HG02840 (cell line): Measurements from ENCODE around the gene RDH11.

Source experiments
- ATAC-seq: cut with Tn5 transposase; IDR thresholded peaks from one replicate; pipeline ENCODE4 v1.9.1; 2021; ENCODE audit warnings: mild to moderate bottlenecking, moderate library complexity, moderate number of reproducible peaks; ENCODE audit not compliant: unreplicated experiment, low FRiP score

RDH11 gene

DNA sequence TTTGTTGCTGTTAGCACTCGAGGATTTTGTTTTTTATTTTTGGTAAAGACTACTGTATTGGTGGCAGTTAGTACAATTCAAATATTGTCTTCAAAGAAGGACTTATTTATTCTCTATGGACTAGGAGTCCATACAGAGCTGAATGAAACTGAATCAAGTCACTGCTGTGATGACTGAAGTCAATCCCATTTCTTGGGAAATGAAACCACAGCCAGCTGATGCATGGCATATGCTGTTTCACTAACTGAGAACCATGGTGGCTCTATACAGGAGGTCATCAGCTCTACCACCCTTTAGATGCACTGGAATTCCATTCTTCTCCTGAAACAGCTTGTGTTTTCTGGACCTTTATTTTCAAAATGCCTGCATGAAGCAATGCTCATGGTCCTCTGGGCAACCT is 43.4 kb downstream of the RDH11 start:
- ATAC-seq: no peak

DNA sequence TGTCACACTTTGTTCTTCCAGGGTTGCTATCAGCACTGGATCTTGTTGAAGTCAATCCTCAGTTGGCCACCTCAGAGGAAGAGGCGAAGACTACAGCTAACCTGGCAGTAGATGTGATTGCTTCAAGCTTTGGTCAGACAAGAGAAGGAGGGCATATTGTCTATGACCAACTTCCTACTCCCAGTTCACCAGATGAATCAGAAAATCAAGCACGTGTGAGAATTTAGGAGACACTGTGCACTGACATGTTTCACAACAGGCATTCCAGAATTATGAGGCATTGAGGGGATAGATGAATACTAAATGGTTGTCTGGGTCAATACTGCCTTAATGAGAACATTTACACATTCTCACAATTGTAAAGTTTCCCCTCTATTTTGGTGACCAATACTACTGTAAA is 44.9 kb downstream of the RDH11 start:
- ATAC-seq: no peak

DNA sequence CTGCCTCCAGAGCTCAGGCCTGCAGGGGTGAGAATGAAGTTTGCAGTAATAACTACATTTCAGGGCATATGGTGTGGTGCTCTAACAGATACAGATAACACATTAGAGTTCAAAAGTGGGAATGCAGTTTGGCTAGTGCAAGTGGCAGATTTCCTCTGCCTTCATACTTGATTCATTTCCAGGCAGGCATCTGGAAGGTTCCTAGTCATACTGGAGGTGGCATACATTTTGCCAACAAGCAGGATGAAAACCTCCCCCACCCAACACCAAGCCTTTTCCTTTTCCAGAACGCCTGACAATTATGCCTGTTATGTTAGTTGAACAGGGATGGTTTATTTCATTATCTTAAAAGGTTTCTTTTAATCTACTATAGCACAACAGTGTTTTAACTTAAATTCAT is 45.4 kb downstream of the RDH11 start:
- ATAC-seq: no peak

DNA sequence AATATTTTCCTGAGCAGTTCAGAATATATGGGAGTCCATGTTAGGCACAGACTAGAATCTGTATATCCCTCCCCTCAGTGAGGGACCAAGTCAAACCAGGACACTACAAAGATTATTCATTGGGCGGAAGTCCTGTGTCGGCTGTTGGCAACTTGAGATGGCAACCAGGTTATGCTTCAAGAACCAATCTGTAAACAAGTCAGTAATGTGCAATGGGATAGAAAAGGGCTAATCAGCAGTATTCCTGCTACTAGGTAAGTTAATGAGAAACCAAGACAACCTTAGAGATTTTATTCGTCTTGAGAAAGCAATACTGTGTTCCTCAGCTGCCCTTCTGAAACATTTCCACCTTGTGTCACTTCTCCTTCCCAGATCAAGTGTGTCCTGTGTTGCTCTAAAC is 49.4 kb downstream of the RDH11 start:
- ATAC-seq: no peak

DNA sequence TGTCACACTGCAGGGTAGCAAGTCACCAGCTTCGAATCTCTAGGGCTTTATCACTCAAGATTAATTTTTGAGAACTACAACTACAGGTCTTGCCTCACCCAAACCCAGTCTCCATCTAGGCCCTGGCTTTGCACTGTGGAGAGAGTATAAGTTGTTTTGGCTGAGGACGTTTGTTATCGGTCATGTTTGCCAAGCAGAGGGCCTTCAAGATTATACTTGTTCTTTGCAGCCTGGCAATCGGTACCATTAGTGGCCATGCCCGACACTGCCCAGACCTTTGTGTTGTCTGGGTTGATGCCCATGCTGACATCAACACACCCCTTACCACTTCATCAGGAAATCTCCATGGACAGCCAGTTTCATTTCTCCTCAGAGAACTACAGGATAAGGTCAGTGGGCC is 50.1 kb downstream of the RDH11 start:
- ATAC-seq: no peak

DNA sequence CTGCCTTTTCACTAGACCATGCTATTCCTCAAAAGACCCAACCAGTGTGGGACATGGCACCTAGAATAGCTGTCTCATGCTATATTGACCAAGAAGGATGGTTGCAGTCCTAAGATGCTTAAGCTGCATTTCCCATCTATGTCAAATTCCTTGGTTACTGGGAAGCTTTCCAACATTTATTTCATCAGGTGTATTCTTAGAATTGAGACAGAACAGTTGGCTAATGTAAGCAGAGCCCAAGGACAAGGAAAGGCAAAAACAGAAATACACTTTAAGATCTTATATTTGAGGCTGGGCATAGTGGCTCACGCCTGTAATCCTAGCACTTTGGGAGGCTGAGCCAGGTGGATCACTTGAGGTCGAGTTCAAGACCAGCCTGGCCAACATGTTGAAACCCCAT is 51.1 kb downstream of the RDH11 start:
- ATAC-seq: no peak

DNA sequence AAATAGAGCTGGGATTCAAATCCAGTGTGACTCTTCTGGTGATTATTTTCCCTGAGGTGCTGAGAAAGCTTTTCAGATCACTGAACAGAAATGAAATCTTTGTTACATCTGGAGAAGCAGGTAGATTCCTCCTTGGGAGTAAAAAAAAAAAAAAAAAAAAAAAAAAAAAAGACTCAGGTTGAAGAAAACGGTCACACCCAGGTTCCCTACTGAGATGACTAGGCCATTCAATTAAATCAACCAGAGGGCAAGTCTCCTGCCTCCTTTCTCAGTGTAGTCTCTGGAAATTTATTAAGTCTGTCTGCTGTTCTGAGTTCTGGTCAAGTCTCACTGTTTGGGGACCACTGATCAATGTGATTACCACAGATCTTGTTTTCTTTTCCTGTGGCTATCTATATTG is 51.9 kb downstream of the RDH11 start:
- ATAC-seq: no peak

DNA sequence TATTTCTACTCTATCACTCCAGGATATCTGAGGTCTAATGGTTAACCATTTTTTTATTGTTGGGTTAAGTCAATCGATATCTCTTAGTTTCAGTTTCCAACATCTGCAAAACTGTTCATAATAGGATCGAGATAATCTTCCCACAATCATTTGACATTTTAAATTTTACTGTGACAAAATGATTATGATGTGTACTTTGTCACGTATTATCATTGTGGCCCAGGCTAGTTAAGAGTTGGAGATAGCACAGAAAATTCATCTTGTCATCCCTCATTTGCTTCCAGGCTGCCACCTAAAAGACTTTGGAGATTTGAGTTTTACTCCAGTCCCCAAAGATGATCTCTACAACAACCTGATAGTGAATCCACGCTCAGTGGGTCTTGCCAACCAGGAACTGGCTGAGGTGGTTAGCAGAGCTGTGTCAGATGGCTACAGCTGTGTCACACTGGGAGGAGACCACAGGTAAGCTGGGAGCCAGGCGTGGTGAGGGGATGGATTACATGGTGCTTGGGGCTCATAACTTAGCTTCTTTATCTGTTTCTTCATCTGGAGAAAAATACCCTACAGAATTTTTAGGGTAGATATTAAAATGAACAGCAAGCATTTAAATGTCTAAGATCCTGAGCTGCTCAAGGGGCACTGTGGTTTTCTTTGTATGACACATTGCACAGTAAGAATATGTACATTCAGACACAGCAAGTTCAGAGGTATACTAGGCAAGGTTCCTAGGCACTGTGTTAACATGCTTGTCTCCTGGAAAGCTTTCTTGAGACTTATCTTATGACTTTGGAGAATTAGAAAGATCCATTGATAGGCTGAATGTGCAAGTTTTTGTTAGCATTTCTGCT is 53.4 kb downstream of the RDH11 start:
- no peak for ATAC-seq

DNA sequence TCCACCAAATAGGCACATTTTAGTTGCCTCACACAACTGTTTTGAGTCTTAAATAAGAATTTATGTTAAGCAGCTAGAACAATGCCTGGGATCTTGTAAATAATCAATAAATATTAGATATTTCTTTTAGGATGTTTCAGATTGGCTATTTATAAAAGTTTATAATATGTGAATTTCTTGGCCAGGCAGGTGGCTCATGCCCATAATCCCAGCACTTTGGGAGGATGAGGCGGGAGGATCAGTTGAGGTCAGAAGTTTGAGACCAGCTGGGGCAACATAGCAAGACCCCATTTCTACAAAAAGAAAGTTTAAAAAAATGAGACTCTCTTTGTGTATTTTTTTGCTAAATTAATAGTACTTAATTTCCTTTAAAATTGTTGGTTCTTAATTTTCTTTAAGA is 54.1 kb downstream of the RDH11 start:
- ATAC-seq: no peak

DNA sequence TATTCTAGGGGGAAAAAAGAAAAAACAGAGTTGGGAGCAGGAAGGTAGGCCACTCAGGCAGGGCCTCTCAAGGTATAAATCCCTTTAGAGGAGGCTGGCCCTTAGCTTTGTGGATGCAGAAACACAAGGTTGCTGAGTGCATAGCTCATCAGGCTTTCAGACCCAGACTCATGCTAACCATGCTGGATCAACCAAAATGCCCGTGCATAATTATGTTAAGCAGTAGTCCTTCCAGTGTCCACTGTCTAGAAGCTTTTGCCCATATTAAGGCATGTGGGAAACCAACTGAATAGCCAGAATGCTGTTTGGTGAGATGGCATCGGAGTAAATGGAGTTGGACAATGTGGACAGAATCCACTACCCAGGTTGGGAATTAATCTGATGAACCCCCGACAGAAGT is 56.9 kb downstream of the RDH11 start:
- no peak for ATAC-seq

DNA sequence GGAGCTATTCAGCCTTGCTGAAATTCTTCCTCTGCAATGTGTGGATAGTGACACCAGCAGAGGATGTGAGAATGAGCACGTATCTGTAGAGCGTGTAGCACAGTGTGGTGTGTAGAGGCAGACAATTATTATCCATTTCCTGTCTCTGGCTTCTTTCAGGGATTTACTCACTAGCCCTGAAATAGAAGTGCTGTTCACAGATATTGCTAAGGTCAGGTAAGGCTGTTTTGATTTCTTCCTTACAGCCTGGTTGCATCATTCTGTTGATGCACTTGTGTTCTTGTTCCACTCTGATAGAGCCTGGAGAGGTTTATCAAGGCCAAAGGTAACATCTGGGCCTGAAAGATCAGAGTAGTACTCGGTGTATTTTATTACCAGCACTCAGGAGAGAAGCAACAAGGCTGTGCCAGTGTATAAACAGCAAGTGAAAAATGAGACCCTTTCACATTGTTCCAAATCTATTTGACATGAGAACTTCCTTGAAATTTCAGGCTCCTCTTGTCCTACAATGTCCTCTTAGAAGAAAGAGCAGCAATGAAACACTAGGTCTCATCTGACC is 59.1 kb downstream of the RDH11 start:
- no peak for ATAC-seq

DNA sequence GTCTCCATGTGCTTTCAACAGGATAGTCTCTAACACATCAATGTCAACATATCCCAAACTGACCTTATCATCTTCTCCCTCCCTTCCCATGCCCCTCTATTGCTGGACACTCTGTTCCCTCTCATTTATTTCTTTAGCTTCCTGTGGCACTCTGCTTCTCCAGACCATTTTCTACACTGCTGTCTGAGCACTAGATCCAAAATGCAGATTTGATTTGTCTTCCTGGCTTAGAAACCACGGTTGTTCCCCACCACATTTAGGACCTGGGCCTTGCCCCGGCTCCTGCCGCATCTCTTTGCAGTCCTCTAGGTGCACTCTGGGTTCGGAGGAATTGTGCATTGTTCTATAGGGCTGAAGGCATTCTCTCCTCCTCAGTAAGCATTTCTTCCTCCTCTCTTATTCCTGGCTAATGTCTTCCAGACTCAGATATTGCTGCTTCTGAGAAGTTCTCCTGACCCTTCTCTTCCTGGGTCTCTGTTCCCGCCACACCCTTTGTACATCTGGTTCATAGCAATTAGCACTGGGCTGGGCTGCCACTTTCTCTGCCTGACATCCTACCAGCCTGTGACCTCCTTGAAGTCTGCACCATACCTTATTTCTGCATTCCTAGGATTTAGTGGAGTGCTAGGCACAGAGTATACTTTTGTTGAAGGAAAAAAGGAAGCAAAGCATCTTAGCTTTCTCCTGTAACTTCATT is 62.0 kb downstream of the RDH11 start:
- ATAC-seq: no peak

DNA sequence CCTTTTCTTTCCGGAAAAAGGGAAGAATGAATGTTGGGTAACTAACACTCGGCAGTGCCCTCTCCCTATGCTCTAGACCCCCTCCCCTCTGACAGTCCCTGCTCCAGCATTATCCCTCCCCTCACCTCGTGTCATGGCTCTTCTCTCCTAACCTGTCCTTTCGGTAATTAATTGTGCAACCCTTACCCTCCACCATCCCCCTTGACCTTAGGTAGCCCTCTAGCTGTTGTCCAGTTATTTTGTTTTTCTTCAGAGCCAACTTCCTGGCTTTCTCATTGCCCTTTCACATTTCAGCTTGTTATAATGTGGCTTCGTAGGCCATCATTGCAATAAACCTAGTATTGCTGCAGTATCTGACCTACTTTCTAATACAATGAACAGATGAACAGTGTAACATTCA is 64.6 kb downstream of the RDH11 start:
- no peak for ATAC-seq

DNA sequence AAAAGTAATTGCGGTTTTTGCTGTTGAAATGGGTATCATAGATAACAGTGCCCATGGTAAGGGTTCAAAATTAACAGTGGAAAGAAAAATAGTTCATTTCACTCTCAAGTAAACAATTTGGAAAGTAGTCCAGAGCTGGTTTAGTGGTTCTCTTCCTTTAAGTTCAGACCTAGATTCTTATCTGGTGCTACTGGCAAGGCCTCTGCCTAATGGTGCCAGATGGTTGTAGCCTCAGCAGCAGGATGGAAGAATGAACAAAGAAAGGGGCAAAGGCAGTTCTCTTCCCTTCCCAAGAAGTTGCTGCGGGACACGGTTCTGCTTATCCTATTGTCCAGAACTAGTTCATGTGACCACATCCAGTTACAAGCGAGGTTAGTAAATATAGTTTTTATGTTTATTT is 65.4 kb downstream of the RDH11 start:
- ATAC-seq: no peak

DNA sequence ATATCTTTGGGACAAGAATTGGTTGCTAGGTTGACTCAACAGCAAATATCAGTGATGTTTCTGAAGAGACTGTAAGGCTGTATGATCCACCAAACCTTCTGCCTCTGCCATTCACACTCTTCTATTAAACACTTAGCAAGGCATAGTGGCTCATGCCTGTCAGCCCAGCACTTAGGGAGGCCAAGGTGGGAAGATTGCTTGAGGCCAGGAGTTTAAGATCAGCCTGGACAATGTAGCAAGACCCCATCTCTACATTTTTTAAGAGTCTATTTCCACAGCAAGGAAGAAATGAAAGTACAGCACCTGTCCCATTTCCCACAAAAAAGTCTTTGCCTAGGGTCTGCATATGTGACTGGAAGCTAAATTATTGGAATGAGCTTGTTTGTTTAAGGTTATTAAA is 68.0 kb downstream of the RDH11 start:
- no peak for ATAC-seq
